GM21529 (cell line): ENCODE data around the gene RGS7BP.
A peak's percentile ranks its signal among the peaks of the same experiment; 100 is the strongest.
"Not testable (repeated sequence)": the region's sequence is repeated elsewhere in the genome, so short reads cannot be mapped to it uniquely, and the experiment has no call there.

Experiments
- ATAC-seq: cut with Tn5 transposase; IDR thresholded peaks from one replicate; pipeline ENCODE4 v1.9.1; 2021; ENCODE audit not compliant: unreplicated experiment

RGS7BP gene

GRCh38 chr5:64557911-64558310, 52.1 kb downstream of the RGS7BP start:
- no peak for ATAC-seq

- not testable (repeated sequence) for ATAC-seq
Measured at GRCh38 chr5:64558641-64559040, 52.8 kb downstream of the RGS7BP start.

- ATAC-seq, result no peak
Measured at GRCh38 chr5:64566310-64566916, 60.6 kb downstream of the RGS7BP start.

GRCh38 chr5:64569858-64570257, 64.0 kb downstream of the RGS7BP start:
- no peak for ATAC-seq

- ATAC-seq, result no peak
Measured at GRCh38 chr5:64570395-64570996, 64.7 kb downstream of the RGS7BP start.

GRCh38 chr5:64575561-64575960, 69.7 kb downstream of the RGS7BP start:
- ATAC-seq, result no peak

GRCh38 chr5:64576250-64576649, 70.4 kb downstream of the RGS7BP start:
- ATAC-seq, result no peak

- no peak for ATAC-seq
Measured at GRCh38 chr5:64585646-64586045, 79.8 kb downstream of the RGS7BP start.

GRCh38 chr5:64587370-64587769, 81.6 kb downstream of the RGS7BP start:
- ATAC-seq, result no peak

- no peak for ATAC-seq
Measured at GRCh38 chr5:64592730-64593341, 87.0 kb downstream of the RGS7BP start.

- ATAC-seq, result no peak
Measured at GRCh38 chr5:64594025-64594424, 88.2 kb downstream of the RGS7BP start.

GRCh38 chr5:64594601-64595000, 88.8 kb downstream of the RGS7BP start:
- ATAC-seq, result no peak

- no peak for ATAC-seq
Measured at GRCh38 chr5:64595031-64595855, 89.4 kb downstream of the RGS7BP start.

GRCh38 chr5:64599226-64599625, 93.4 kb downstream of the RGS7BP start:
- no peak for ATAC-seq

- ATAC-seq, result no peak
Measured at GRCh38 chr5:64603676-64604075, 97.9 kb downstream of the RGS7BP start.

- ATAC-seq, result no peak
Measured at GRCh38 chr5:64606926-64607325, 101.1 kb downstream of the RGS7BP start.

GRCh38 chr5:64612344-64612961, 106.6 kb downstream of the RGS7BP start:
- peak; percentile 52 for ATAC-seq

GRCh38 chr5:64615895-64616294, 110.1 kb downstream of the RGS7BP start:
- peak; percentile 53 for ATAC-seq

GRCh38 chr5:64619609-64620008, 113.8 kb downstream of the RGS7BP start:
- ATAC-seq, result no peak

- no peak for ATAC-seq
Measured at GRCh38 chr5:64622991-64623390, 117.2 kb downstream of the RGS7BP start.

GRCh38 chr5:64625678-64626077, 119.9 kb downstream of the RGS7BP start:
- no peak for ATAC-seq
